SKM-1 treated with dmso at 0.1 percent for 144 hours (cell line): ENCODE results near the gene CDH16.
"Not testable (repeated sequence)": the region's sequence is repeated elsewhere in the genome, so short reads cannot be mapped to it uniquely, and the experiment has no call there.

Experiments used
- DNase-seq: peaks from one replicate; lab custom pipeline; 2025; ENCODE audit not compliant: unreplicated experiment; lab: John Stamatoyannopoulos, UW

CDH16 gene

DNA sequence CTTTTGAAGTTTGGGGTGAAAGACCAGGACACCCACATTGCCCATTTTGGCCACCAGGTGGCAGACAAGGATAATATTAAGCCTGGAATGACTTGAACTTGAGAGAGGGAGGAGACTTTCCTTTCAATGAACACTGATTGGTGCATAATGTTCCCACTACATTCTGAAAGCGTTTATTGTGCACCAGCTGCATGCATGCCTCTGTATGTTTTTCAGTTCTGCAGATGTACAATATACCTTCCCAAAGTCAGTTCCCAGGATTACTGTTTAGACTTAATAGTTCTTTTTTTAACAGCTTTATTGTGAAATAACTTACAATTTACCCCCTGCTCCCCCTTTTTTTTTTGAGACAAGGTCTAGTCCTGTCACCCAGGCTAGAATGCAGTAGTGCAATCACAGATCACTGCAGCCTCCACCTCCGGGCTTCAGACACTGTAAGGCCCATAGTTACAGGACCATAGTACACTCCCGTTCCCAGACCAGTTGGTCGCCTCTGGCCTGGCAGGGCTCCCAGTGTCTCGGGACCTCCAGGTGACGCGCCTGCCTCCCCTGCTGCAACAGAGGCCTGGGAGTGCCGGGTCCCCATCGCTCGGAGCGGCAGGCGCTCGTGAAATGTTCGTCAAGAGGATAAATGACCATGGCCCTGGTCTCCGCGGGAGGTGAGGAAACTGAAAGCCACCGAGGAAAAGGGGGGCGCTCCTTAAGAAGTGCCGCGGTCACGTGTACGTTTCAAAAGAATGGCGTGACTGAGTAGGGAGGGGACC lies 28.8 kb upstream of the CDH16 start:
- DNase-seq, result peak; percentile 90

DNA sequence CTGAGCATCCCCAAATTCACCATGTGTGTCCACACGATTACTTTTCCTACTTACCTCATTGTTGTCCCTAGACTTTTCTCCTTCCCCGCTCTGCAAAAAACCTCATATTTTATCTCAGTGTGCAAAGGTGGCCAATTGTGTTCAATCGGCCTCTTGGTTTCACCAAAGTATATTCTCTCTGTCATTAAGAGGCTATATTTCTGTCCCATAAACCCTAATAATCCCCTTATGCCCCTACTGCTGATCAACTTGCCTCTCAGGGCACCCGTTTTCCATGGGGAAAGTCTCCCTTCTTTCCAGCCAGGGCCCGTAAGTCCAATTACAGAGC lies 28.3 kb upstream of the CDH16 start:
- DNase-seq, result no peak

DNA sequence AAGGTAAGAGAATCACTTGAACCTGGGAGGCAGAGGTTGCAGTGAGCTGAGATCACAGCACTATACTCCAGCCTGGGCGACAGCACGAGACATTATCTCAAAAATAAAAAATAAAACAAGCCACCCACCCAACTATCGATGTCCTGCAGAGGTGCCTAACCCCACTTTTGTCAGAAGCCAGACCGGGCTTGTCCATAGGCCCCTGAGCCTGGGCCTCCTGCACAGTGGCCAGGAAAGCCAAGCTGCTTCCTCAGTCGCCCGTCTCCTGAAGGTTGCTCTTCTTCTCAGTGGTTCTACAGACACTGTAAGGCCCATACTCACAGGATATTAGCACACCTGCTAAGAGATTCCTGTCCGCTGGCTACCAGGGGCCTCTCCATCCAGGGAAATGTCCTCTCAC lies 27.9 kb upstream of the CDH16 start:
- DNase-seq, result no peak

DNA sequence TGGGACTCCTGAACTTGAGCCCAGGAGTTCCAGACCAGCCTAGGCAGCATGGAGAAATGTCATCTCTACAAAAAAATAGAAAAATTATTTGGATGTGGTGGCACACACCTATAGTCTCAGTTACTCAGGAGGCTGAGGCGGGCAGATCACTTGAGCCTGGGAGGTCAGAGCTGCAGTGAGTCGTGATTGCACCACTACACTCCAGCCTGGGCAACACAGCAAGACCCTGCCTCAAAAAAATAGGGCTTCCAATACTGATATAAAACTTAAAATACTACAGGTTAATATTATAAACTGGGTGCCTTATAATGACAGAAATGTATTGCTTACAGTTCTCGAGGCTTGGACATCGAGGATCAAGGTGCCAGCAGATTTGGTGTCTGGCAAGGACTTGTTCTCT lies 27.3 kb upstream of the CDH16 start:
- DNase-seq, result no peak

DNA sequence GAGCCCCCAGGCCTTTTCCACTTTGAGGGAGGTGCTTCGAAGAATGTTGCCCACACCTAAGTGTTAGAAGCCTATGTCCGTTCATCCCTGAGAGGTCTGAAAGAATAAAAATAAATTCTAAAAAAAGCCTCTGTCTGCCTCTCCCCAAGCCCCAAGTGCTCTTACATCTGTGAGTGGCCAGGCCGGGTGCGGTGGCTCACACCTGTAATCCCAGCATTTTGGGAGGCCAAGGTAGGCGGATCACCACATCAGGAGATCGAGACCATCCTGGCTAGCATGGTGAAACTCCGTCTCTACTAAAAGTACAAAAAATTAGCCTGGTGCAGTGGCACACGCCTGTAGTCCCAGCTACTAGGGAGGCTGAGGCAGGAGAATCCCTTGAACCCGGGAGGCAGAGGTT lies 26.3 kb upstream of the CDH16 start:
- not testable (repeated sequence) for DNase-seq

DNA sequence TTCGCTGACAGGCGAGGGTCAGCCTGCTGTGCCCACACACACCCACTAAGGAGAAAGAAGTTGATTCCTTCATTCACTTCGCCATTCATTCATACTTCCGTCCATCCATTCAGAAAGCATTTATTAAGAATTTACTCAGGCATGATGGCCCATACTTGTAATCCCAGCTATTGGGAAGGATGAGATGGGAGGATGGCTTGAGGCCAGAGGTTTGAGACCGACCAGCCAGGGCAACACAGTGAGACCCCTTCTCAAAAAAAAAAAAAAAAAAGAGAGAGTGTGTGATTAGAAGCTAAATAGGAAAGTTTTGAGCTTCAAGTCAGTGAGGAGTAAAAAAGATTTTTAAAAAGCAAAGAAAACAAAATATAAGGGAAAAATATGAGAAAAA lies 25.4 kb upstream of the CDH16 start:
- no peak for DNase-seq

DNA sequence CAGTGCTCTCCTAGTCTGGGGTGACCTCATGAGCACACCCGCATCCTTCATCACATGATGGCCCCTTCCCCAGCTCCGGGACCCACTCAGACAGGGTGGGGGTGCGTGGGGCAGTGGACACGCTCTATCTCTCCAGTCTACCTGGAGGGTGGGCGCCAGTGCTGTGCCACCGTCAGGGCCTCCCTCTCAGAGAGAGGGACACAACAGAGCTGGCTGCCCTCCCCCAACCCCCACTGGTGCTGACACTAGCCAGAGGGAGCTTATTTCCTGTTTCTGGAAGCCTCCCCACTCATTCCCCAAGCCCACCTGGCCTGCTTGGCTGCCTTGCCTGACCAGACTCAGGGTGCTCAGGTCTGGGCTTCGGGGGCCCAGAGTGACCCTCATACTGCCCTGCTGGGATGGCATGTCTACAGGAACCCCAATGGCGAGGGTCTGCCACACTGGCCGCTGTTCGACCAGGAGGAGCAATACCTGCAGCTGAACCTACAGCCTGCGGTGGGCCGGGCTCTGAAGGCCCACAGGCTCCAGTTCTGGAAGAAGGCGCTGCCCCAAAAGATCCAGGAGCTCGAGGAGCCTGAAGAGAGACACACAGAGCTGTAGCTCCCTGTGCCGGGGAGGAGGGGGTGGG lies 24.9 kb upstream of the CDH16 start:
- no peak for DNase-seq

DNA sequence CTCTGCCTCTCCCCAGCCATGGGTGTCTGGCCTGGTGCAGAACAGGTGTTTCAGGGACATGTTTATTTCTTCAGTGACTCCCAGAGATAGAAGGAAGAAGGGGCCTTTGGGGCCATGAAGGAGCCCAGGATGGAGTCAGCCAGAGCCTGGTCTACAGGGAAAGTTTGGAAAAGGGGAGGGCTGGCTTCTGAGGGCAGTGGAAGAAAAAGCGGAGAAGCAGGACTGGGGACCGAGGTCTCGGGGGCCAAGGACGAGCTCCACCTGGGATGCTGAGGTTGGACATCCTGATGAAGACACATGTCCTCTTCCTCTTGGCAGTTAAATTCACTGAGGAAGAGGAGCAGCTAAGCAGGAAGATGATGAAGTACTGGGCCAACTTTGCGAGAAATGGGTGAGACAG lies 24.3 kb upstream of the CDH16 start:
- no peak for DNase-seq

DNA sequence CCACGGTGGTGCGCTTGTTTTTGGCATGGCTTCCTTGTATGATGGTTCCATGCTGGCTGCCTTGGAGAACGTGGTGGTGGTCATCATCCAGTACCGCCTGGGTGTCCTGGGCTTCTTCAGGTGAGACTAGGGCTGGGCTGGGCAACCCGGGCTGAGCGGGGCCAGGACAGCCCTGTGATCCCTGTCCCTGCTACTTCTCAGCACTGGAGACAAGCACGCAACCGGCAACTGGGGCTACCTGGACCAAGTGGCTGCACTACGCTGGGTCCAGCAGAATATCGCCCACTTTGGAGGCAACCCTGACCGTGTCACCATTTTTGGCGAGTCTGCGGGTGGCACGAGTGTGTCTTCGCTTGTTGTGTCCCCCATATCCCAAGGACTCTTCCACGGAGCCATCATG lies 21.6 kb upstream of the CDH16 start:
- no peak for DNase-seq

DNA sequence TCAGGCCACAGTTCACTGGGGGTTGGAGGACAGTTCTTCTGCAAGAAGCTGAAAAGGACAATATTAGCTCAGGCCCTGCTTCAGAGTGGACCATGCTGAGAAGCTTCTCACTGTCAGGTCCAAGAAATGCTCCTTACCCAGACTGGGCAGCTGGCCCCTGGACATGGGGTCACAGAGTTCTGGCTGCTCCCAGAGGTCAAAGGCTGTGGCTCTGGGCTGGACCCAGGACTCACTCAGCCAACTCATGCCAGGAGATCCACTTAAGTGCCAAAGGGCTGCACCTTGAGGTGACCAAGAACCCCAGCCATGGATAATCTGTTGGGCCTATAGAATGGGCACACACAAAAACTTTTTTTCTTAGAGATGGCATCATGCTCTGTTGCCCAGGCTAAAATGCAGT lies 20.7 kb upstream of the CDH16 start:
- no peak for DNase-seq

DNA sequence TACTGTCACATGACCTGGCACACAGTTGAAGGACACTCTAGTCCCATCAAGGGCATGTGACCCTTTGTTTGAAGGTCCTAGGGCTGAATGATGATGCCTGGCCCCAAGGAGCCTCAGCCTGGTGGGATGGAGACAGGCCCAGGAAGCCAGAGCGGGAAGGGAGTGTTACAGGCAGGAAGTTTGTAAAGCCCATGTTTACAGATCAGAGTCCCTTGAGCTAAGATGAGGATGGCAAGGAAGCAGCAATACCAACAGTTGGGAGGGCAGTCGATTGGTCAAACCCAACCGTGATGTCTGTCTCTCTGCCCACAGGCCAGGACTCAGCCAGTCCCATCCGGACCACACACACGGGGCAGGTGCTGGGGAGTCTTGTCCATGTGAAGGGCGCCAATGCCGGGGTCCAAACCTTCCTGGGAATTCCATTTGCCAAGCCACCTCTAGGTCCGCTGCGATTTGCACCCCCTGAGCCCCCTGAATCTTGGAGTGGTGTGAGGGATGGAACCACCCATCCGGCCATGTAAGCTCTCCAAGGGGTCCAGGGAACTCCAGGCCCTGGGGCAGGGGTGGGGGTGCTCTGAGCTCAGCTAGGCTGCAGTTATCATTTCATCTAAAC lies 19.1 kb upstream of the CDH16 start:
- DNase-seq, result no peak

DNA sequence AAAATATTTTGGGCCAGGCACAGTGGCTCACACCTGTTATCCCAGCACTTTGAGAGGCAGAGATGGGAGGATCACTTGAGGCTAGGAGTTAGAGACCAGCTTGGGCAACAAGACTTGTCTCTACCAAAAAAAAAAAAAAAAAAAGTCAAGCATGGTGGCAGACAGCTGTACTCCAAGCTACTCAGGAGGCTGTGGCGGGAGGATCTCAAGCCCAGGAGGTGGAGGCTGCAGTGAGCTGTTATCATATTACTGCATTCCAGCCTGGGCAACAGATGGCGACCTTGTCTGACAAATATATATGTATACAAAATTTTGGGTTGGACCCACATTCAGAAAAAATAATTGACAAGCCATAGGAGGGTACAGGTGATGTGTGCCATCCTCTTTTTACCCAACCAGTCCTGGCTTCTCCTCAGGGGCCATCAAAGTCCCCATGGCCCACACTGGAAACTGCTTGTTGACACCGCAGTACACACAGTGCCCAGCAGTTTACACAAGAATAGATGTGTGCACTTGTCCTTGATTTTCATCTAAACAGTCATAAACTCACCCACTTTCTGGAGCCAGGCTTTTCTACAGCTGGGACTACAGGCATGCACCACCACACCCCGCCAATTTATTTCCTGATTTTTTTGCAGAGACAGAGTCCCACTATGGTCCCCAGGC lies 18.3 kb upstream of the CDH16 start:
- no peak for DNase-seq

DNA sequence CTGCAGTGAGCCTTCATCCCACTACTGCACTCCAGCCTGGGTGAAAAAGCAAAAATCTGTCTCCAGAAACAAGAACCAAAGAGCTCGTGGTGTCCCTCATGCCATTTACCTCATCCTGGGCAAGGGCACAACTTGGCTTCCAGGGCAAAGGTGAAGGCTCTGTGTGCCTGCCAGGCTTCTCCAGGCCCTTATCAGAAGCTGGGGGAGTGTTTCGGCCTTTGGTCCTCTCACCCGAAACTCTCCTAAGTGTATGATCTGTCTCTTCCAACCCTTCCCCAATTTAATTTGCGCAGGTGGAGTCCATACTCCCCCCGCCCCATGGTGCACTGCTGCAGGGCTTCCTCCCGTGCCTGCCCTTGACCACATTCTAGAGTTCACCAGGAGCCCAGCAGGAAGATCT lies 17.8 kb upstream of the CDH16 start:
- DNase-seq, result no peak

DNA sequence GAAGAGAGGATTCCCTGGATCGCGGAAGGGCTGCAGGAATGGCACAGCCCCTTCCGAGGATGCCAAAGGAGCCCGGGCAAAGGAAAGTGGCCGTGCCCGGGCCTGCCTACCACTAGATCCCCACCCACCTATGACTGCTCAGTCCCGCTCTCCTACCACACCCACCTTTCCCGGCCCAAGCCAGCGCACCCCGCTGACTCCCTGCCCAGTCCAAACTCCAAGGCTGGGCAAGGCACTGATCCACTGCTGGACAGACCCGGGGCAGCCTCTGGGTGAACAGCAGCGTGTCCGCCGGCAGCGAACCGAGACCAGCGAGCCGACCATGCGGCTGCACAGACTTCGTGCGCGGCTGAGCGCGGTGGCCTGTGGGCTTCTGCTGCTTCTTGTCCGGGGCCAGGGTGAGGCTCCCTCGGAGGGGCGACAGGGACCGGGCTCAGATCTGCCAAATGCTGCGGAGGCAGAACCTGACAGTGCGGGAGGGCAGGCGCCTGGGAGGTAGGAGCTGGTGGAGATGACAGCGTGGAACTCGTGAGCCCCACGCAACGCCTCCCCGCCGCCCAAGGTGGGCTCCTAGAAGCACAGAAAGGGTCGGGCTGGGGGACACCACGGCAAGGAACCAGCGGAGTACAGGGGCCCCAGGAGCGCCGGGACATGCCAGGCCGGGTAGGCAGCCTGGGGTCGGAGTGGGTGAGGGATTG lies 16.8 kb upstream of the CDH16 start, which contains the start of gene CES2:
Gene CES2, plus strand, starts transcription at position 203 of the 698 bp plus-strand sequence. Its CDS starts 120 bp downstream, at position 323.
- no peak for DNase-seq

DNA sequence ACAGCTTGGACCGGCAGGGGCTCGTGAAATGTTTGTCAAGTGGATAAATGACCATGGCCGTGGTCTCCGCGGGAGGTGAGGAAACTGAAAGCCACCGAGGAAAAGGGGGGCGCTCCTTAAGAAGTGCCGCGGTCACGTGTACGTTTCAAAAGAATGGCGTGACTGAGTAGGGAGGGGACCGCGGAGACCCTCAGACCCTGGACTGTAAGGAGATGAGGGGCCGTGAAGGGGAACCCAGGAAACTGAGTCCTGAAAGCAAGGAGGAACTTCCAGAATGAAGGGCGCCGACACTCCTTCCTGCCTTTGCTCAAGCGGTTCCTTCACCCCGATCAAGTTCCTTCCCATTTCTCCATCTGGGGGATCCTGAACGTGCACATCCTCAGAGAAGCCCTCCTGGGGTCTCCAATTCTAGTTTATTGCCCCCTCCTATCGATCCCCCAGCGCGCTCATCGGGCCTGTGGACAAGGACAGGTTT lies 16.2 kb upstream of the CDH16 start:
- DNase-seq, result not testable (repeated sequence)

DNA sequence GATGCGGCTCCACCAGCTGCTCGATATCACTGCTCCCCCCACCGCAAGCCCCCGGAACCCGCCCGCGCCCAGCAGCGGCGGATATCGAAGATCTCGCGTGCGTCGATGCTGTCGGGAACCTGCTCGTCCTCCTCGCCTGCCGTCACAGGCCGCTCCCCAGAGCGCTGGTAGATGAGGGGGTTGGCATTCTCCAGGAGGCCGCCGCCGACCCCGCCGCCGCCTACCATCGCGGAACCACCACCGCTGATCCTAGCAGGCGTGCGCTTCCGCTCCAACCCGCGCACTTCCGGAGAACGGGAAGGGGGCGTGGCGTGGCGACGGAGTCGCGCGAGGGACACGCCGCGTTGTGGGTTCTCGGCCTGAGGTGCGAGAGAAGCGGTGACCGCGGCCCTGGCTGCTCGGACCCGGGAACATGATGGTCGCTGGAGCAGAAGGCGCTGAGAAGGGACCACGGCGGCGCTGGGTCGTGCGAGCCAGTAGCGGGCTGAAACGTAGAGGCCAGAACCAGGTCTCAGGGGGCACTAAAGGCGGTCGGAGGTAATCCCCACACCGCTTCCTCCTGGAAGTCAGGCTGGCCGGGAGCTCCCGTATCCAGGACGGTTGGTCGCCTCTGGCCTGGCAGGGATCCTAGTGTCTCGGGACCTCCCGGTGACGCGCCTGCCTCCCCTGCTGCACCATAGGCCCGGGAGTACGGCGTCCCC lies 15.6 kb upstream of the CDH16 start, which contains the start of gene CIAO2B:
Gene CIAO2B, minus strand, starts transcription at position 265 of the 701 bp plus-strand sequence. Its CDS starts 38 bp downstream, at position 227.
- peak; percentile 68 for DNase-seq

DNA sequence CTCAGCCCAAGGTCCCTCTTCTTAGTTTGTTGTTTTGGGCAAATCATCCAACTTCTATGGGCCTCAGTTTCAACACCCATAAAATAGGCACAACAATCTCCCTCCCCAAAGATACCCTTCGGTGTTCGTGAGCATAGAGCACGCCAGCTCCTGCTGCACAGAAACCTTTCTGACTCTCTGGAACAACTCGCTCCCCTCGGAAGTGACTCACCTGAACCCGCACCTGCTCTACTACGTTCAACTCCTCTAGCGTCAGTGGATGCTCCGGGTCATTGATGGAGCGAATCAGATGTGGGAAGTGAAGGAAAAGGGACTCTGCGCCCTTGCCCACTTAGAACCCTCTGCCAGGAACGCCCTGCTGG lies 15.1 kb upstream of the CDH16 start:
- no peak for DNase-seq

DNA sequence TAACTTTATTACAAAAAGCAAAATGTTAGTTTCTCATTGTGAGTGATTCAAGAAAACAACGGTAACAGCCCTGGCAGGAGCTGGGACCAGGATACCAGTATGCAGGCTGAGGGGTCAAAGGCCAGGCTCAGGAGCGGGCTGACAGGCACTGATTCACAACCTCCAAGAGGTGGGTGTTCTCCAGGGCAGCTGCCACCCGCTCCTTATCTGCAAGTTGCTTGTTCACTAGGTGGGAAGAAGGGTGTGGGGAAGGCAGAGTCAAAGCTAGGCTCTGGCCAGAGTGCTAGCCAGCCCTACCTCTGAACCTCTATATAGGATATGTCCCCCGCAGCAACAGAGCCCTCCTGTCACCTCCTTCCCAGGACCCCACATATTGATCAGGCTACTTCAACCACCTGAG lies 13.4 kb upstream of the CDH16 start:
- DNase-seq, result no peak

DNA sequence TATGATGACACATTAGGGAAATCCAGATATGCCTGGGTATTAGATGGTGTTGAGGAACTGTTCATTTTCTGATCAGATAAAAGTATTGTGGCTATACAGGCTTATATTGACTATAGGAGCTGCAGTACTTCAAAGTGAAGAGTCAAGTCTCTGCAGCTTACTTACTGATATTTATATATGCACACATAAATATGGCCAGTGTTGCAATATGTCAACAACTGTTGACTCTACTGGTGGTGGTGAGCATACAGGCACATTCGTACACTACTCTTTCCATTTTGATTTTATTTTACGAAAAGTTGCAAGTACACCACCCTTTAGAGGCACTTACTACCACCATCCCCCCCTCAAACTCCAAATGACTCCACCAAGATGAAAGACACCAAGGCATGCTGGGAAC lies 13.0 kb upstream of the CDH16 start:
- DNase-seq, result no peak

DNA sequence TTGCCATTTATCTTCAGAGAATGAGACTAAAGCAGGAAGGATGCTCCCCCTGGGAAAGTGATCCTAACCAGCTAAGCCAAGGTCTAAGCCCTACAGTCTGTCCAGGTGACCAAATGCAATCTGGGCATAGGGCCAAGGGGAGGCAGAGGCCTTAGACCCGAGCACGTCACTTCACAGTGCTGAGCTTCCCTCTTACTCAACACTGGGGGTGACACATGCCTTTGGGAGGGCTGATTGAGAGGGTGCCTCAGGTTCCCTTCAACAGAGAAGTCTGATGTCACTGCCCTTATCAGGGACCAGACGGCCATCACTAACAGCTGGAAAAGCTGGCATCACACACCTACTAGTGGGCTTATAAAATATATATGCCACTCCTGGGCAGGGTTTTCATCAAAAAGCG lies 11.5 kb upstream of the CDH16 start:
- no peak for DNase-seq
